SH-SY5Y (cell line): ENCODE data around the gene CTIF.

Source experiments
- GATA2 ChIP-seq: IDR thresholded peaks from 2 replicates; pipeline ENCODE4 v1.6.1; 2011; ENCODE audit warnings: mild to moderate bottlenecking, low read depth, low read length
- GATA3 ChIP-seq: IDR thresholded peaks from 2 replicates; pipeline ENCODE4 v1.6.1; 2011; ENCODE audit warnings: low read depth, mild to moderate bottlenecking, low read length, moderate library complexity

DNA sequence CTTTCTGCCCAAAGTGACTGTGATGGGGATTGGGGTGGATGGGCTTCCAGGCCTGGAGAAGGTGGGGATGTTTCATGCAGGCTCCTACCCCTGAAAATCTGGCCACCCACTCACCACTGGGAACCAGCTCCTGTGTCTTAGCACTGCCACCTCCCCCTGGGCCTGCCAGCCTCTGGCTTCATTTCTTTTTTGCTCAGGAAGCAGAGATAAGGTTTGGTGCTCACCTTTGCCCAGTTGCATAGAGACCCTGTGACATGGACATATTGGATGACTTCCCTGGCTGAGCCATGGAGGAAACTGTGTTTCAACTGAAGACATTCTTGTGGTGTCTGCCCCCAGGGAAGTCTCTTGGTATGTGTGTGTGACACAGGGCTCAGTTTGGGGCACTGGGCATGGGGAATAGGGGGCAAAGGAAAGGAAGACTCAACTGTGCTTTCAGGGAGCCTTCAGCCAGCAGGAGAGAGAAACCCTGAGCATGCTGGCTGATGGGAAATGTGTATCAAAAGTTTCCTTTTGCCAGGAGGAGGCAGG, 16.7 kb downstream of the CTIF start:
- TF ChIP-seq GATA3, result no peak
- TF ChIP-seq GATA2, result no peak
